NCI-H146 treated with DMSO at 0.1 percent for 48 hours (cell line): ENCODE data around the gene OSBPL9.

Source experiments
- DNase-seq: peaks from one replicate; lab custom pipeline; 2025; ENCODE audit not compliant: unreplicated experiment; lab: John Stamatoyannopoulos, UW

Gene OSBPL9

DNA sequence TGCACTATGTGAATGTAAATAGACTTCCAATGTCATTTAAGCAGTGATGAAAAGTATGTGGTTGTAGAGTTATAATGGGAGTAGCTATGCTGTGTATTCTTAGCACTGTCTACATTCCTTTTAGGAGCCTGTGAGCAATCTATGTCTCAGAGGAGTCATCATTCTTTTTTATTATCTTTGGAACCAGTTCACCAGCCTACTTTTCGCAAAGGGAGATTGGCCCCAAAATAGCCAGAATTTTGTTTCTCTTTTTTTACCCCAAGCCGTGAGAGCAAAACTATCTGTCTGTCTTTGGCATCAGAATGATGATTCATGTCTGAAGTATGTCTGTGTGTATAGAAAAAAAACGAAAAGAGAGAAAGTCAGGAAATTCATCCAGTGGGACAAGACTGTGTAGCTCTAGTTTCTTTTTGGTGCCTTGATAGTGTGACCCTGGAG, 44.2 kb downstream of the OSBPL9 start:
- no peak for DNase-seq

GRCh38 chr1:51663105-51663504, 46.2 kb downstream of the OSBPL9 start:
- no peak for DNase-seq

GRCh38 chr1:51663721-51664120, 46.8 kb downstream of the OSBPL9 start:
- DNase-seq = no peak

DNA sequence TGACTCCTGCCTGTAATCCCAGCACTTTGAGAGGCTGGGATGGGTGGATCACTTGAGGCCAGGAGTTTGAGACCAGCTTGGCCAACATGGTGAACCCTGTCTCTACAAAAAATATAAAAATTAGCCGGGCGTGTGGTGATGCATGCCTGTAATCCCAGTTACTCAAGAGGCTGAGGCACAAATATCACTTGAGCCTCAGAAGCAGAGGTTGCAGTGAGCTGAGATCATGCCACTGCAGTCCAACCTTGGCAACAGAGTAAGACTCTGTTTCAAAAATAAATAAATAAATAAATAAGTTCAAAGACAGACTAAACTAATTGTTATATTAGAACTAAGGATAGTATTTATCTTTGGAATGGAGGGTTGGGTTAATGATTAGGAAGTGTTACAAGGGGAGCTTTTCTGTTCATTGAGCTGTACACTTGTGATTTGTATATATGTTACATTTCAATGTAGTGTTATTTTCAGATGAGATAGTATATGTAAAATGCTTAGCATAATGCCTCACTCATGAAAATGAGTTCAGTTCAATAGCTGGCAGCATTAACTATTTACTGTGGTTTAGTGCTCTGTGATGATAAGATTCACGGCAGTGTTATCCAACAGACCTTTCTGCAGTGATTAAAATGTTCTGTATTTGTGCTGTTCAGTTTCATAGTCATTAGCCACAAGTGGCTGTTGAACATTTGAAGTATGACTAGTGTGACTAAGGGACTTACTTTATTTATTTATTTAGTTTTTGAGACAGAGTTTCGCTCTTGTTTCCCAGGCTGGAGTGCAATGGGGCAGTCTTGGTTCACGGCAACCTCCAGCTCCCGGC, 47.7 kb downstream of the OSBPL9 start:
- DNase-seq = no peak

DNA sequence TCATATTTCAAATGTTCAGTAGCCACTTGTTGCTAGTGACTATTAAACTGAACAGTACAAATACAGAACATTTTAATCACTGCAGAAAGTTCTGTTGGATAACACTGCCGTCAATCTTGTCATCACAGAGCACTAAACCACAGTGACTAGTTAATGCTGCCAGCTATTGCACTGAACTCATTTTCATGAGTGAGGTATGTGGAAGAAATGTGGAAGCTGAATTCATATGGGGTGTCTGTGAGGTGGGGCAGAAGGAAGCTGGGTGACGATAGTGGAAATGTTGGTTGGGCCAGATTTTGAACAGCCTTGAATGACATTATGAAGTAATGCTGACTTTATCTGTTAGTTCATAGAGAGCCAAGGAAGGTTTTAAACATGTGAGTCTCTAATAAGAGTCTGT, 49.6 kb downstream of the OSBPL9 start:
- no peak for DNase-seq

GRCh38 chr1:51667561-51667960, 50.7 kb downstream of the OSBPL9 start:
- DNase-seq = no peak

GRCh38 chr1:51669272-51669671, 52.4 kb downstream of the OSBPL9 start:
- peak; percentile 8 for DNase-seq

- no peak for DNase-seq
Measured at GRCh38 chr1:51669816-51670215, 52.9 kb downstream of the OSBPL9 start.

DNA sequence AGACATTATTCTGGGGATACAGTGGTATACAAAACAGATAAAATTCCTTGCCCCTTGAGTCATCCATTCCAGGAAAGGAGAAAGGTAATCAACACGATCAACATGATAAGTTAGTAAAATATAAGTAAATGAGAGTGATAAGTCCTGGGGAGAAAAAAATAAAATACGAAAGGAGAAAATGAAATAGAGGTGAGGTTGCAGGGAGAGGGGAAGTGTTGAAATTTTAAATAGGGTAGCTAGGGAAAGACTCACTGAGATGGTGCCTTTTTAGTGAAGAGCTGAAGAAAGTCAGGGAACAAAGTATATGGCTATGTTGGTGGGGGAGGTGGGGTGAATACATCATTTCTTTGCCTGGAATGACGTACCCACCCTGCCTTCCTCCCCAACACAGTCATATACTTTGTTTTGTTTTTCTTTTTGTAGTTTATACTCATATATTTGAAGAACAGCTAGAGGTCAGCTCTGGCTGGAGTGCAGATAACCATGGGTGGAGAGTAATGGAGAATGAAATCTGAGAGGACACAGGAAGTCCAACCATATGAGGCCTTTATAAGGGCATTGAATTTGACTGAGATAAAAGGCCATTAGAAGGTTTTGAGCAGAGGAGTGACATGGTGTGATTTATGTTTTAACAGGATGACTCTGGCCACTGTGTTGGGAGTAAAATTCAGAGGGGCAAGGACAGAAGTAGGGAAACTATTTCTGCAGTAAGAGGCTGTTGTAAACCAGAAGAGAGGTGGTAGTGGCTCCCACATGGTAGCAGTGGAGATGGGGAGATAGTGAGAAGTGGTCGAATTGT, 54.8 kb downstream of the OSBPL9 start:
- DNase-seq = no peak

DNA sequence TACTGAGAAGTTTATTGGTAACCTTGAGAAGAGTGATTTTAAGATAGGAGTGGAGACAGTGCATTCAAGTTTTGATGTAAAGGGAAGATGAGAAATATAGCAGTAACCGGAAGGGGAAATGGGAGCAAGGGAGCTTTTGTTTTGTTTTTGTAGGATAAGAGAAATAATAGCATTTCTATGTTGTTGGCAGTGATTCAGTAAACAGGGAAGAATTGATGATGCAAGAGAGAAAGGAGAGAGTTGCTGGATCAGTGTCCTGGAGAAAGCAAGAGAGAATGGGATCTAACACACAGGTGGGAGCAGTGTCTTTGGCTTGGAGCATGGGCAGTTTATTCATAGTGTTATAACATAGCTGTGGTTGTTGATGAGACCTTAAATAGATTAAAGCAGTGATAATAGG, 56.4 kb downstream of the OSBPL9 start:
- no peak for DNase-seq

- no peak for DNase-seq
Measured at GRCh38 chr1:51675177-51675780, 58.4 kb downstream of the OSBPL9 start.

GRCh38 chr1:51679435-51679834, 62.5 kb downstream of the OSBPL9 start:
- DNase-seq = no peak

DNA sequence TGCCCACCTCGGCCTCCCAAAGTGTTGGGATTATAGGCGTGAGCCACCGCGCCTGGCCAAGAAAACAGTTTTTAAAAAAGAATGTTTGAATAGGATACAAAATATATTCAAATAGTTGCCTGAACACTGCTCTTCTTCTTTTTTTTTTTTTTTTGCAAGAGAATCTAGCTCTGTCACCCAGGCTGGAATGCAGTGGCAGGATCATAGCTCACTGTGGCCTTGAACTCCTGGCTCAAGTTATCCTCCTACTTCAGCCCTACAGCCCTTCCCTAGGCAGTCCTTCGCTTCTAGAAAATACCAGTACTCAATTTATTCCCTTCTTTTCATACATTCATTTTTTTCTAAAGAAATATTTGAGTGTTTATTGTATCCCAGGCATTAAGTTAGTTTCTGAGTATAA, 67.9 kb downstream of the OSBPL9 start:
- DNase-seq = no peak

DNA sequence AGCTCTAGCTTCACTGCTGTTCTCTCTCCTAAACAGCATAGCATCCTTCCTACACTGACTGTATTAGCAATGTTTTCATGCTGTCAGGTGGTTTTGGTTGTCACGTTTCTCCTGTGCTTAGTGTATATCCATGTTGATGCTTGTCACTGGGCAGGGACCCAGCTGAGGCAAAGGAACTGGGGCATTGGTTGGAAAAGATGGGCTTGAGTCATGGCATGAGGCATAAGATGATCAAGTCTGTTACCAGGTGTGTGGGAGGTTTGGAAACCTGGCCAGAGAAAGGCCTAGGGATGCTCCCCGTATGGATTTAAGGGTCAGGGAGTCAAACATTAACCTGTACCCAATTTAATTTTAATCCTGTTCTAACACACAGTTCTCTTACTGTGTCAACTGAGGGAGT, 69.6 kb downstream of the OSBPL9 start:
- DNase-seq = no peak

- DNase-seq = no peak
Measured at GRCh38 chr1:51689075-51689440, 72.2 kb downstream of the OSBPL9 start.

DNA sequence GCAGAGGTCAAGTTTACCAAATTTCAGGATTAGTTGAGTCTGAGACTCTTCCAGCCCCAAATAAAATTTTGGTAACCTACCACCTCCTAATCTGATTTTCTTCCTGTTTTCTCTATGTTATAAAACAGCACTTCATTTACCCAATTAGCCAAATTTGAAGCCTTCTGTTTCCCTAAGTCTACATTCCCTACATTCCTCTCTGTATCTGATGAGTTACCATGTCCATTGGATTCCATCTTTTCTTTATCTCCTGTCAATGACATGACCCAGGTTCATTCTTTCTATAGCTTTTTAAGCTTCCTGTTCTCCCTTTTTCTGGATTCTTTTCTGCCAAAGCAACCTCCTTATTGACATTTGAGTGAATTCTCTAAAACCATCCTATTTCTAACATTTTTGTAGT, 72.8 kb downstream of the OSBPL9 start:
- no peak for DNase-seq

DNA sequence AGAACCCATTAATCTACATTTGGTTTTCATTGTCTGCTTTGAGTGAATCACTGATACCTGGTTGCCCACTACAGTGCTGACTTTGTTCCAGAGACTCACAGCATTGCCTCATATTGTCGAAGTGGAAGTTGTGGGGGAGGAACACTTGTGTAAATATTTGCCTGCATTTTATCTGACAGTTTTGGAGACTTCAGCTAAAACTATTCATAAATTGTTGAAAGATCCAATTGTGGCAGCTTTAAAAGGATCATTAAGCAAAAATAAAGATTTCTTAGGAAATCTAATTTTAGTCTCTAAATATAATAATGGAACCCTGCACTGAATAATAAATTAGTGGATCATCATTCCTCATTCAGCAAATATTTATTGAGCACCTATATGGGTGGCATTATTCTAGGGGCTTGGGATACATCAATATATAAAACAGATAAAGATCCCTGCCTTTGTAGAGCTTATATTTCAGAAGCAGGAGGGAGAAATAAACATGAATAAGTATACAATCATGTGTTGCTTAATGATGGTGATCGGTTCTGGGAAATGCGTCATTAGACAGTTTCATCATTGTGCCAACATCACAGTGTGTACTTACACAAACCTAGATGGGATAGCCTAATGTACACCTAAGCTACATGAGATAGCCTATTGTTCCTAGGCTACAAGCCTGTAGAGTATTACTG, 73.5 kb downstream of the OSBPL9 start:
- DNase-seq = peak; percentile 60

- no peak for DNase-seq
Measured at GRCh38 chr1:51691920-51692319, 75.0 kb downstream of the OSBPL9 start.

GRCh38 chr1:51693419-51694155, 76.7 kb downstream of the OSBPL9 start:
- DNase-seq = no peak

GRCh38 chr1:51697166-51697565, 80.3 kb downstream of the OSBPL9 start:
- DNase-seq = no peak

DNA sequence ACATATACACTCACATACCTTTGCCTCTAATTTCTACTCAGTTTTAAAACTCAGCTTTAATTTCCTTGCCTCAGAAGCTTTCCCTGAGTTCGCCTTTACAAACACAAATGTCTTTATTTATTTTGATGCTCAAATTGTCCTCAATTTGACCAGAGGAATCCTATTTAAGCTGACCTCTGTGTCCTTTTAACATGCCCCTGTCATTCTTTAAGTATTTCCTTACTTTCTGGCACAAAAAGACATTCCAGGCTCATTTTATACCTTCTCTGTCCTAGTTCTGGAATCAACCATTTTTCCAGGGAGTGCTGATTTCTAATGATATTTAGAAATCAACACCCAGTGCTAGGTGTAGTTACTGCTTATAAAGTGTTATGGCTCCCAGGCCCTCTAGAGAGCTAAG, 82.5 kb downstream of the OSBPL9 start:
- DNase-seq = no peak
